GM12873 (cell line): ENCODE data around the gene ERI3.

Experiments
- TF ChIP-seq, protein P1 (sequence below): IDR thresholded peaks from 2 replicates; pipeline ENCODE4 v1.5.1; 2012; ENCODE audit warnings: low read depth, mild to moderate bottlenecking, moderate library complexity, low read length, control low read depth; ENCODE audit not compliant: insufficient read depth; ENCODE audit errors: missing control alignments

Gene ERI3

DNA sequence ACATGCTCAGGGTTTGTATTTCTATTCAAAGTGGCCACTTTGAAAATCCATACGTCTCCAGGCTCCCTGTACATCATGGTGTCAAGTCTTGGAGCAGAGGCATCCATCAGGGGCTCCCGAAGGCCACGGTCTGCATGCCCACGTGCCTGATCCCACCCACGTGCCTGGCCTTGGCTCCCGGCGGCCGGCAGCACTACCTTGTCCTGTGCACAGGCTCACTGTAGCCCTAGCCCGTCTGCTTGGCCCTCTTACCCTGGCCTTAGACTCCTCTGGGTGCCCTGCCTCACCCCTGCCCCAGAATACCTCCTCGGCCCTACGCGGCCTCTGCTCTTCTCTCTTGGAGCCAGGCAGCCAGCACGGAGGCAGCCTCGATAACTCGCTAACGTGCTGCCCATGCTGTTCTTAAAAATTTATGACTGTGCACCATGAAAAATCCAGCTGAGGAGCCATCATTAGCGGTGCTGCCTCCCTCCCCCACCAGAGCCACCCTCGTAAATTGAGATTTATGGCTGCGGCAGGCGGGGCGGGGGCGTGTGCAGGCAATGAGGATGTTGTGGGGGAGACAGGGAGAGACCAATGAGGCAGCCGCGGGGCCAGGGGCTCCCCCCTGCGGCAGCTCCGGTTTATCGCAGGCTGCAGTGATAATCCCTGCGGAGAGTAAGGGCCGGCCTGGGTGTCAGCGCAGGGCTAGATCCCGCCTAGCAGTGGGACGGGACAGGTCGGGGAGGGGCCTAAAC is 117.2 kb downstream of the ERI3 start:
- TF ChIP-seq, protein P1, sequence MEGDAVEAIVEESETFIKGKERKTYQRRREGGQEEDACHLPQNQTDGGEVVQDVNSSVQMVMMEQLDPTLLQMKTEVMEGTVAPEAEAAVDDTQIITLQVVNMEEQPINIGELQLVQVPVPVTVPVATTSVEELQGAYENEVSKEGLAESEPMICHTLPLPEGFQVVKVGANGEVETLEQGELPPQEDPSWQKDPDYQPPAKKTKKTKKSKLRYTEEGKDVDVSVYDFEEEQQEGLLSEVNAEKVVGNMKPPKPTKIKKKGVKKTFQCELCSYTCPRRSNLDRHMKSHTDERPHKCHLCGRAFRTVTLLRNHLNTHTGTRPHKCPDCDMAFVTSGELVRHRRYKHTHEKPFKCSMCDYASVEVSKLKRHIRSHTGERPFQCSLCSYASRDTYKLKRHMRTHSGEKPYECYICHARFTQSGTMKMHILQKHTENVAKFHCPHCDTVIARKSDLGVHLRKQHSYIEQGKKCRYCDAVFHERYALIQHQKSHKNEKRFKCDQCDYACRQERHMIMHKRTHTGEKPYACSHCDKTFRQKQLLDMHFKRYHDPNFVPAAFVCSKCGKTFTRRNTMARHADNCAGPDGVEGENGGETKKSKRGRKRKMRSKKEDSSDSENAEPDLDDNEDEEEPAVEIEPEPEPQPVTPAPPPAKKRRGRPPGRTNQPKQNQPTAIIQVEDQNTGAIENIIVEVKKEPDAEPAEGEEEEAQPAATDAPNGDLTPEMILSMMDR: peak; percentile 74

DNA sequence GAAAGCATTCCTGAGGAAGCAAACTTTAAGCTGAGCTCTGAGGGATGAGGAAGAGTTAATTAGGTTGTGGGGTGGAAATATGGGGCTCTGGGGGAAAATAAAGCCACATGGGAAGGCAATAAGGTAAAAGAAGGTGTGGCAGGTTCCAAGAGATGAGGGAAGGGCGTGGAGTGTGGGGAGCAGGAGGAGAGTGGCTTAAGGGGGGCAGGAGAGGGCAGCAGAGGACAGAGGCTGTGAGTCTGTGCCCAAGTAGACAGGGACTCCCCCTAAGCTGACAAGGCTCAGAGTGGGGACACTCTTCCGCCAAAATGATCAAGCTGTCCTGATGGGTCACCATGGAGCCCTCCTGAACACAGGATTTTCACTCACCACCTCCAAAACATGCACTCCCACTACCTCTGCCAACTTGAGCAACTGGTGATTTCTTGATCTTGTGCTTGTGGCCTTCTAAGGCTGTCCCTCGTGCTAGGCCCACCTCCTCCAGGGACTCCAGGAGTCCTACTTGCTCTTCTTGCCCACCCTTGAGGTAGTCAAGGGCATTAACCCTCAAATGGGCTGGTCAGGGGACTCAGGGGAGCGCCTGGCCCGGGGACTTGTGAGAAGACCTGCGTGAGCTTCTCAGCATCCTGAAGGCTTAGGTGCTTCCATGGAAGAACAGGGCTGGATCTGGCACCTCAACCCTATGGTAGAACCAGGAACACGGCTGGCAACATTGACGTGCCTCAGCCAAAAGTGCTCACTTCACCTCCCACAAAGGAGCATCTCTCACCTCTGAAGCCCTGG is 118.4 kb downstream of the ERI3 start:
- TF ChIP-seq, protein P1: no peak

DNA sequence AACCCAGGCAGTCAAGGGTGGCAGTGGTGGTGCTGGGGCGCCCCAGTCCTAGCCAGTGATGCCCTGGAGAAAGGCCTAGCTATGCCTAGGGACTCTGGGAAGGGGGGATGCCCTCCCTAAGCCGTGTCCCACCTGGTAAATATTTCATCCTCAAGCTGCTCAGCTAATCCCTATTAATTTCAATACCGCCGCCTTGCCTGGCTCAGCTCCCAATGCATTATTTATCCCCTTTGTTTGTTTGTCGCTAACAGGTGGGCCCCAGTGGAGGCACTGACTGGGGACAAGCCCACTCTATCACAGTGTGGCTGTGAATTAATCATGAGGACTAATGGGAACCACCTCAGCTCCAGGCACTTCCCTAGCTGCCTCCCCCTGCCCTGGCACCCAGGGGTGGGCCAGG is 119.2 kb downstream of the ERI3 start:
- TF ChIP-seq, protein P1: no peak

DNA sequence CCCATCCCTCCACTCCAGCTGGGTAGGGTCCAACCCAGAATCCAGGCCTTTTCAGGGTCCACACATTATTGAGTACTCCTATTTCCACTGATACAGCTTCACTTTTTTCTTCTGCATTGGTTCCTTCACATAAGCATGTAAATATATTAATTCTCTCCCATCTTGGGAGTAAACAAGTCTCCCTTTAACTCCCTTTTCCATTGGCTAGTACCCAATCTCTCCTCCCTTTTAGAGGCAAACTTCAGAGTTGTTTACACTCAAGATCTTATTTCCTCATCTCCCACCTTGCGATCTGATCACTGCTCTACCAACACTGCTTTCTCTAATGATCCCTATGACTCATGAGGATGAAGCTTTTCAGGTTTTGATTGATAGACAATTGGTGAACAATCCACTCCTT is 121.5 kb downstream of the ERI3 start:
- TF ChIP-seq, protein P1: no peak

DNA sequence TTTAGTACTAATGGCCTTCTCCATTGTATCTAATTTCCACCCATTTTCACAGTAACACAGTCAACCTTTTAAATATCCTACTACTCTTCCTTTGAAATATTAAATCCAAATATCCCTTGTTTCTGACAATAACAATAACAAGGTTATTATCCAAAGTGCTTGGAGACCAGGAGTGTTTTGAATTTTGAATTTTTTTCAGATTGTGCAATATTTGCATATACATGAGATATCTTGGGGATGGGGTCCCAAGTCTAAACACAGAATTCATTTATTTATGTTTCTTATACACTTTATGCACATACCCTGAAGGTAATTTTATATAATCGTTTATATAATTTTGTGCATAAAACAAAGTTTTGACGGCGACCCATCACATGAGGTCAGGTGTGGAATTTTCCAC is 124.3 kb downstream of the ERI3 start:
- TF ChIP-seq, protein P1: no peak

DNA sequence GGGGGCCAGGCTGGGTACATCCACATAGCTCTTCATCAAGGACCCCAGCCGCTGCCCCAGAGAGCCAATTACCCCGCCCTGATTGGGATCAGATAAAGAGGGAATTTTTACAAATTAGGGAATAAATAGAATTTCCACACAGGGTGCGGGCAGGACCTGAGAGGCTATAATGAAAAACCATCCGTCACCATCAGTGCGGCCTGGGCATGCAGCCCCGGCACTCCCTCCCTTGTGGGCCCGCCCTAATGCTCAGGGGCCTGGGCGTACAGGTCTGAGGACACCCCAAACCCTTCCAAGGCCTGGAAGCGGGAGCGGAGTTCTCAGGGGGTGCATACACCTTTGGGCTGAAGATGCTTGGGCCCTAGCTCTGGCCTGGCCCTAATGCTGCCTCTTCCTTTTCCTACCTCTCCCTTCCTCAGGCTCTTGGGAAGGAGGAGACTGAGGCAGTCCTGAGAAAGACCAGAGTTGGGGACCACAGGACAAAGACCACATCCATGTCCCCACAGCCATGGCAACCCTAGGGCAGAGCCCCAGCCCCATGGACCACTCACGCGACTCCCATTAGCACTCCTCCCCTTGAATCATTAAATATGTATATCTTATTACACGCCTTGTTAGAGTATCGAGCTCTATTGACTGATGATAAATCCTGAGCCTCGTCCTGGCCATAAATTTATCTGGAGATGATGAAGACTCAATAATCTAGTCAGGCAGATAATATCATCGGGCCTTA is 125.5 kb downstream of the ERI3 start:
- TF ChIP-seq, protein P1: no peak

DNA sequence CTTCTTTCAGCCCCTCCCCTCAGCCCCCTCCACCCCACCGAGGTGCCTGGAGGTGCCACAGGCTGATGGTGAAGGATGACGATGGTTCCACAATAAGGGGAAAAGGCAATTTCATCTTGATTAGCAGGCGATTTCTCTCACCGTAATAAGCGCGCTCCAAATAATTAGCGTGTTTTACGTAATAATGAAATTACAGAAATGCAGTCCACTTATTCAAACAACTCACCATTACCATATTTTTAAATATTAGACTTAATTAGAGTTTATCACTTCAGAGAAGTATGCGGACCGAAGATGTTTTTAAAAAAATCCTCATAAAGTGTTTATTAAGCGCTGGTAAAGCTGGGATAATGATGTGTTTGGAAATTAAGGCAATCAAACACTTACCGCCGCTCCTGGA is 126.8 kb downstream of the ERI3 start:
- TF ChIP-seq, protein P1: no peak
